DMS79 (cell line): ENCODE data around the gene DISP3.
"Not testable (repeated sequence)": the region's sequence is repeated elsewhere in the genome, so short reads cannot be mapped to it uniquely, and the experiment has no call there.

Experiments used
- DNase-seq: peaks from one replicate; lab custom pipeline; 2025; lab: John Stamatoyannopoulos, UW

DISP3 gene

DNA sequence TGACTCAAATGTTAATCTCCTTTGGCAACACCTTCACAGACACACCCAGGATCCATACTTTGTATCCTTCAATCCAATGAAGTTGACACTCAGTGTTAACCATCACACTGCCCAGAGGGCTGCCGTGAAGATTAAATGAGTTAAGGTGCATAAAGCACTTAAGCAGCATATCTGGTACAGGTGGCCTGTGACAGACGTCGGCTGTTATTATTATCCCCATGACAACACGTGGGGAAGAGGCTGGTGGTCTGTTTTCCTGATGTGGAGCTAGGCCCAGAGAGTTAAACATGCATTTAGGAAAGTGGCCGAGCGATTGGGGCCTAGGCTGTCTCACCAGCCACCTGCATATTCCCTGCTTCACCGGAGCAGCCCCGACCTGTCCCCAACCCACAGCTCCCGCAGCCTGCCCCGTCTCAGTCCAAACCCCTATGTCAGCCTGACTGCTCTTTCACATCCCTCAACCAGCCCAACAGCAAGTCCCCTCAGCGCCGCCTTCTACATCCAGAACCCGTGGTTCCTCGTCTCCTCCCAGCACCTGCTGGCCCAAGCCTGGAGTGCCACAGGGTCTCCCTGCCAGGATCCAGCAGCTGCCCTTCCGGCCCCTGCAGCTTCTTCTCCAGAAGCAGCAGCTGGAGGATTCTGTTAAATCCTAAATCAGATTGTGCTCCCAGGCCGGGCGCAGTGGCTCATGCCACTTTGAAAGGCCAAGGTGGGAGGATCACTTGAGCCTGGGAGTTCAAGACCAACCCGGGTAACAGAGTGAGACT lies 97.3 kb downstream of the DISP3 start:
- DNase-seq, result no peak

DNA sequence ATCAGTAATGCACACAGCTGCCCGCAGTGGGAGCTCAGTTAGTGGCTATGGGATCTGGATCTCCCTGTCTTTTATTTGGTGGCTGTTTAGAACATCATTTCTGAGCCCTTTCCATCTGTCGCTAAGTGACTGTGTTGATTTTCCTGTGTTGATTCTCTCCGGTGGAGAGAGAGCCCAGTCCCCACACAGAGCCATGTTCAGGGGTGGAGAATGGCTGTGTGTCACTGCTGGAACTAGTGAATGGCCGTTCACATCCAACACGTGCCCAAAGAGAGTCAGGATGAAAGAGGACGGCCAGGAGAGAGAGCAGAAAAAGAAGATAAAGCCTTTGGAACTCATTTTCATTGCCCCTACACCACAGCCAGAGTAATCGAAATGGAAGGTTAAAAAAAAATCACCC lies 99.0 kb downstream of the DISP3 start:
- no peak for DNase-seq

DNA sequence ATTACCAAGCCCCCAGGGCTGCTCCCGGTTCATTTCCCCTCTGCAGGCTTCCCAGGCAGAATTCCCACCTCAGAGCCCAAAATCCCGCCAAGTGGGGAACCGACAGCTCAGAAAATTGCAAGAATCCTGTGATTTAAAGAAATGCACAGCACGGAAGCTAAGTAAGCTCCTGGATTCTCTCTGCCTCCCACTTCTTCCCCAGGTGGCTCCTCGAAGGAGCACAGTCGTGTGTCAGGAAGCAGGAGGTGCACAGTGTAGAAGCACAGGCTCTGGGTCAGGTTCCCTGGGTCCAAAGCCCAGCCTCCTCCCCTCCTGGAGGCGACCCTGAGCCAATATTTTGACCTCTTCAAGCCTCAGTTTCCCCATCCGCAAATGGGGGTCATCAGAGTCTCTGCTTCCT lies 100.6 kb downstream of the DISP3 start:
- DNase-seq, result no peak

DNA sequence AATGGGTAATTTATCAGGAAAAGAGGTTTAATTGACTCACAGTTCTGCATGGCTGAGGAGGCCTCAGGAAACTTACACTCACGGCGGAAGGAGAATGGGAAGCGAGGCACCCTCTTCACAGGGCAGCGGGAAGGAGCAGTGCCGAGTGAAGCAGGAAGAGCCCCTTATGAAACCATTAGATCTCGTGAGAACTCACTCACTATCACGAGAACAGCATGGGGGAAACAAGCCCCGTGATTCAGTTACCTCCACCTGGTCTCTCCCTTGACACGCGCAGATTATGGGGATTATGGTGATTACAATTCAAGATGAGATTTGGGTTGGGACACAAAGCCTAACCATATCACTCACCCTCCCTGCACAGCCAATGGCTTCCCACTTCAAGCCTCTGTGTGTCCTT lies 101.1 kb downstream of the DISP3 start:
- DNase-seq, result not testable (repeated sequence)

DNA sequence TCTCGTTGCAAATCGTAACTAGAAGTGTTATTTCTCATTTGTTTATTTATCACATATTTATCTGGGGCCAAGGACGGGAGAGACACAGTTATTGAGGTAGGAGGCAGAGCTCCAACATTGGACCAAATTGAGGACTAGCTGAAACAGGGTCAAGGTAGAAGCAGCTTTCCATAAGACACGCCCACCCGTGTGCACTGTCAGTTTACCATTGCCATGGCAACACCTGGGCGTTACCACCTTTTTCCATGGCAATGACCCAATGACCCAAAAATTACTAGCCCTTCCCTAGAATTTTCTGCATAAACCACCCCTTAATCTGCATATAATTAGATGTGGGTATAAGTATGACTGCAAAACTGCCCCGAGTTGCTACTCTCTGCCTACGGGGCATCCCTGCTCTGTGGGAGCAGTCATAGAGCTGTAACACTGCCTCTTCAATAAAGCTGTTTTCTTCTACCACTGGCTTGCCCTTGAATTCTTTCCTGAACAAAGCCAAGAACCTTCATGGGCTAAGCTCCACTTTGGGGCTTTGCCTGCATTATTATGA lies 102.6 kb downstream of the DISP3 start:
- no peak for DNase-seq

DNA sequence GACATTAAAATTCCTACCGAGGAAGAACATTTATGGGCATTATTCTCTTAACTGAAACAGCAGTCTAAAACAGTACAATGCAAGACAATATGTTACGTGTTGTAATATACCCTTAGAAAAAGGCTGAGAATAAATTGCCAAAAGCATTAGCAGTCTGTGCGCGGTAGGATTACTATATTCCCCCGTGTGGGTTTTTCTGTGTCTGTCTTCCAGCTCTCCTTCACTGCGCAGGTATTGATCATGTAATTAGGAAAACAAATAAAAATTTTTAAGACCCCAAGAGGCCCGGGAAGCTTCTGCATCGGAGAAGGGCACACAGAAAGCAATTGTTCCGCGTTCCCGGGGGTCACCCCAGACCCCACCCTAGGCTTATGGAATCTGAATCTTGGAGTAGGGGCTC lies 106.4 kb downstream of the DISP3 start:
- no peak for DNase-seq
